H9 (cell line): ENCODE measurements around the gene HHAT. TPM values are rescaled to one million over a fixed set of nuclear protein-coding genes. Genes with fewer than 3 reads are reported as not detected.

Experiments
- DNase-seq: peaks from one replicate; pipeline ENCODE4 v3.0.0-alpha.2; 2017
- H2AFZ ChIP-seq: one replicate; pipeline ENCODE4 v1.6.1; 2013; ENCODE audit warnings: mild to moderate bottlenecking, low read length, control low read depth, moderate library complexity
- H2AK5ac ChIP-seq: 2 replicates; pipeline ENCODE4 v1.6.1; 2013; ENCODE audit warnings: low read length, control low read depth, mixed read lengths; ENCODE audit not compliant: insufficient read length
- H2BK120ac ChIP-seq: one replicate; pipeline ENCODE4 v1.6.1; 2013; ENCODE audit warnings: low read depth, mild to moderate bottlenecking, low read length, control low read depth, inconsistent platforms; ENCODE audit not compliant: poor library complexity, severe bottlenecking
- H2BK12ac ChIP-seq: 2 replicates; pipeline ENCODE4 v1.6.1; 2013; ENCODE audit warnings: low read length, control low read depth, mixed read lengths, low read depth; ENCODE audit not compliant: insufficient read length
- H2BK15ac ChIP-seq: 2 replicates; pipeline ENCODE4 v1.6.1; 2013; ENCODE audit warnings: low read depth, low read length, control low read depth
- H2BK20ac ChIP-seq: one replicate; pipeline ENCODE4 v1.6.1; 2013; ENCODE audit warnings: low read depth, mild to moderate bottlenecking, low read length, control low read depth, inconsistent platforms; ENCODE audit not compliant: poor library complexity, severe bottlenecking
- H2BK5ac ChIP-seq: 2 replicates; pipeline ENCODE4 v1.6.1; 2013; ENCODE audit warnings: low read length, control low read depth, mixed read lengths; ENCODE audit not compliant: insufficient read length
- H3K14ac ChIP-seq: 2 replicates; pipeline ENCODE4 v1.6.1; 2013; ENCODE audit warnings: low read length, control low read depth; ENCODE audit not compliant: insufficient read depth
- H3K18ac ChIP-seq: 2 replicates; pipeline ENCODE4 v1.6.1; 2013; ENCODE audit warnings: low read depth, mild to moderate bottlenecking, mixed read lengths, low read length, control low read depth; ENCODE audit not compliant: insufficient read length
- H3K23ac ChIP-seq: 2 replicates; pipeline ENCODE4 v1.6.1; 2013; ENCODE audit warnings: low read length, control low read depth, mixed read lengths, low read depth; ENCODE audit not compliant: insufficient read length
- H3K23me2 ChIP-seq: 2 replicates; pipeline ENCODE4 v1.6.1; 2013; ENCODE audit warnings: low read depth, mild to moderate bottlenecking, mixed read lengths, low read length, control low read depth; ENCODE audit not compliant: insufficient read length, poor library complexity, severe bottlenecking
- H3K27ac ChIP-seq: 2 replicates; pipeline ENCODE4 v1.5.1; 2013; ENCODE audit warnings: low read length, control low read depth, mixed read lengths, low read depth; ENCODE audit not compliant: insufficient read length
- H3K27me3 ChIP-seq: 2 replicates; pipeline ENCODE4 v1.6.1; 2013; ENCODE audit warnings: low read length, control low read depth, inconsistent platforms; ENCODE audit not compliant: insufficient read depth
- H3K4ac ChIP-seq: 2 replicates; pipeline ENCODE4 v1.6.1; 2013; ENCODE audit warnings: low read depth, mild to moderate bottlenecking, control low read depth, inconsistent platforms, low read length, moderate library complexity
- H3K4me1 ChIP-seq: 2 replicates; pipeline ENCODE4 v1.6.1; 2013; ENCODE audit warnings: low read length, control low read depth, inconsistent platforms; ENCODE audit not compliant: insufficient read depth
- H3K4me2 ChIP-seq: 2 replicates; pipeline ENCODE4 v1.6.1; 2013; ENCODE audit warnings: low read length, control low read depth, mixed read lengths; ENCODE audit not compliant: insufficient read length, insufficient read depth
- H3K56ac ChIP-seq: 2 replicates; pipeline ENCODE4 v1.6.1; 2013; ENCODE audit warnings: low read depth, mild to moderate bottlenecking, mixed read lengths, low read length, control low read depth; ENCODE audit not compliant: insufficient read length
- H3K79me1 ChIP-seq: 2 replicates; pipeline ENCODE4 v1.6.1; 2013; ENCODE audit warnings: low read depth, mild to moderate bottlenecking, moderate library complexity, low read length, control low read depth, inconsistent platforms; ENCODE audit not compliant: insufficient read depth, poor library complexity, severe bottlenecking
- H3K79me2 ChIP-seq: 2 replicates; pipeline ENCODE4 v1.6.1; 2013; ENCODE audit warnings: low read length, control low read depth, inconsistent platforms; ENCODE audit not compliant: insufficient read depth
- H3K9ac ChIP-seq: 2 replicates; pipeline ENCODE4 v1.6.1; 2013; ENCODE audit warnings: low read length, control low read depth, mixed read lengths; ENCODE audit not compliant: insufficient read length; ENCODE audit errors: extremely low read depth
- H3K9me3 ChIP-seq: one replicate; pipeline ENCODE4 v1.6.1; 2013; ENCODE audit warnings: low read depth, low read length, inconsistent platforms; ENCODE audit not compliant: control insufficient read depth
- H3T11ph ChIP-seq: one replicate; pipeline ENCODE4 v1.6.1; 2013; ENCODE audit warnings: mild to moderate bottlenecking, low read length, control low read depth, inconsistent platforms
- H4K20me1 ChIP-seq: one replicate; pipeline ENCODE4 v1.6.1; 2013; ENCODE audit not compliant: control insufficient read depth, insufficient read length, insufficient read depth
- H4K5ac ChIP-seq: 2 replicates; pipeline ENCODE4 v1.6.1; 2013; ENCODE audit warnings: low read depth, mild to moderate bottlenecking, mixed read lengths, low read length, control low read depth; ENCODE audit not compliant: insufficient read length
- H4K8ac ChIP-seq: replicated peaks from 2 replicates; pipeline ENCODE4 v1.6.1; 2013; ENCODE audit warnings: low read length, control low read depth, mixed read lengths, low read depth; ENCODE audit not compliant: insufficient read length
- H4K91ac ChIP-seq: 2 replicates; pipeline ENCODE4 v1.6.1; 2013; ENCODE audit warnings: low read depth, mild to moderate bottlenecking, moderate library complexity, mixed read lengths, low read length, control low read depth; ENCODE audit not compliant: insufficient read length
- H3K27ac Mint-ChIP-seq, 3 experiments: 2 replicates in 2 of 3; 3 replicates in 1 of 3; pipeline ENCODE4 v1.8.0; 2020 to 2021; ENCODE audit warnings: mixed read lengths in 3 of 3, mild to moderate bottlenecking in 1 of 3, moderate library complexity in 1 of 3
- H3K27me3 Mint-ChIP-seq: 2 replicates; pipeline ENCODE4 v1.8.0; 2021; ENCODE audit warnings: low read depth, mild to moderate bottlenecking, moderate library complexity, mixed read lengths
- H3K36me3 Mint-ChIP-seq, 3 experiments: 2 replicates in 2 of 3; 3 replicates in 1 of 3; pipeline ENCODE4 v1.8.0; 2020 to 2021; ENCODE audit warnings: low read depth in 3 of 3, mixed read lengths in 3 of 3; ENCODE audit not compliant: insufficient read depth in 1 of 3
- H3K4me1 Mint-ChIP-seq, 2 experiments: 2 replicates each; pipeline ENCODE4 v1.8.0; 2020; ENCODE audit warnings: mixed read lengths in 2 of 2
- H3K4me3 Mint-ChIP-seq, 2 experiments: 2 replicates in 1 of 2; 3 replicates in 1 of 2; pipeline ENCODE4 v1.8.0; 2020 to 2021; ENCODE audit warnings: mild to moderate bottlenecking in 2 of 2, mixed read lengths in 2 of 2, moderate library complexity in 1 of 2
- H3K9me3 Mint-ChIP-seq, 2 experiments: 2 replicates in 1 of 2; 3 replicates in 1 of 2; pipeline ENCODE4 v1.8.0; 2020; ENCODE audit warnings: mild to moderate bottlenecking in 2 of 2, mixed read lengths in 2 of 2, moderate library complexity in 1 of 2
- CTCF ChIP-seq: fragments of 200-600 bp; sonication (generic); conservative IDR thresholded peaks from 3 replicates; pipeline ENCODE4 v1.8.0; 2021; ENCODE audit warnings: antibody characterized with exemption, mild to moderate bottlenecking
- WGBS: extraction: QIAGEN DNeasy Blood & Tissue Kit; methylation state at CpG from one replicate; pipeline ENCODE4 v1.1.7; 2013; ENCODE audit warnings: missing lambda C conversion rate, low lambda C conversion rate, mixed read lengths; ENCODE audit not compliant: insufficient read length; ENCODE audit errors: extremely low coverage; 5-methylcytosine and 5-hydroxymethylcytosine counted together
- total RNA-seq: library from RNA; stranded (reverse); gene quantifications from 2 replicates; pipeline ENCODE4 v1.2.1, GENCODE V29; 2021

The HHAT gene
- total RNA-seq, 1 experiment from 2014 or later: 0.48 TPM

GRCh38 chr1:210663730-210664573, 335.2 kb downstream of the HHAT start:
- no peak overlapping the region for H3K23ac ChIP-seq
- peaks cover 6% of the 10 kb centered on the region for H3K27me3 Mint-ChIP-seq
- H3K79me1 ChIP-seq: no peaks in the 10 kb centered on the region
- H3K9me3 ChIP-seq: no peaks in the 10 kb centered on the region
- no peaks in the 10 kb centered on the region for H3K27me3 ChIP-seq
- no peaks in the 10 kb centered on the region for H4K20me1 ChIP-seq
- no peaks in the 10 kb centered on the region; a peak in 1 of 5 replicates for H3K9me3 Mint-ChIP-seq
- no peak overlapping the region for H2AK5ac ChIP-seq
- no peak overlapping the region for H2BK12ac ChIP-seq
- H4K91ac ChIP-seq: no peak overlapping the region
- no peak for TF ChIP-seq CTCF
- DNase-seq: no peak
- no peaks in the 10 kb centered on the region for H3K79me2 ChIP-seq
- no peak overlapping the region for H3K27ac Mint-ChIP-seq
- no peak overlapping the region for H2BK20ac ChIP-seq
- no peak overlapping the region for H2BK5ac ChIP-seq
- H3K56ac ChIP-seq: no peak overlapping the region
- H3K4me2 ChIP-seq: no peak overlapping the region
- no peak overlapping the region for H3K9ac ChIP-seq
- H4K8ac ChIP-seq: no peak overlapping the region
- H4K5ac ChIP-seq: no peak overlapping the region
- no peak overlapping the region for H3K18ac ChIP-seq
- H3K27ac ChIP-seq: no peak overlapping the region
- H3K4me3 Mint-ChIP-seq: no peak overlapping the region
- H3T11ph ChIP-seq: no peak overlapping the region
- H2BK15ac ChIP-seq: no peak overlapping the region
- no CpG with 5 or more reads among the region's 7 CpGs for WGBS
- no peaks in the 10 kb centered on the region for H3K23me2 ChIP-seq
- H3K4me1 ChIP-seq: no peaks in the 10 kb centered on the region
- no peak overlapping the region for H2AFZ ChIP-seq
- no peak overlapping the region for H3K14ac ChIP-seq
- no peaks in the 10 kb centered on the region for H3K4me1 Mint-ChIP-seq
- no peaks in the 10 kb centered on the region; a peak in 1 of 7 replicates for H3K36me3 Mint-ChIP-seq
- no peak overlapping the region for H2BK120ac ChIP-seq
- no peak overlapping the region for H3K4ac ChIP-seq
